ENCODE data around the gene CIB4. TPM values are rescaled to one million over a fixed set of nuclear protein-coding genes. Genes with fewer than 3 reads are reported as not detected.
"Not testable (repeated sequence)": the region's sequence is repeated elsewhere in the genome, so short reads cannot be mapped to it uniquely, and the experiment has no call there.

CIB4 gene
- total RNA-seq, 1 experiment from 2014 or later, result not detected

- H3K4me1 ChIP-seq, result no peaks in the 10 kb centered on the region
- Mint-ChIP-seq H3K36me3 (ENCODE audit: insufficient read depth, unreplicated experiment) (no peaks in the 10 kb centered on the region), H3K27ac (ENCODE audit: unreplicated experiment) (no peak overlapping the region), H3K9me3 (ENCODE audit: unreplicated experiment) (peaks cover 9% of the 10 kb centered on the region), H3K27me3 (ENCODE audit: insufficient read depth, unreplicated experiment) (no peaks in the 10 kb centered on the region), H3K4me3 (ENCODE audit: unreplicated experiment) (no peak overlapping the region), H3K4me1 (ENCODE audit: low read depth, unreplicated experiment) (no peaks in the 10 kb centered on the region)
- H3K9me3 ChIP-seq, result no peaks in the 10 kb centered on the region
- no peak for DNase-seq
- no TSS peak for BruUV-seq (replicated peaks)
- CTCF ChIA-PET, result interaction anchor here (0.6 kb wide), 1 partner anchor 10 kb away, joined by 3 read pairs; no protein-coding TSS in a partner anchor
- no peak for TF ChIP-seq CTCF (IDR thresholded peaks at IDR 0.05; ENCODE audit: insufficient read depth in 1 of 2, low read depth in 1 of 2, low read length in 1 of 2, severe bottlenecking in 1 of 2, unreplicated experiment in 1 of 2)
- no peaks in the 10 kb centered on the region for H3K27me3 ChIP-seq (replicated peaks; ENCODE audit: control insufficient read depth, insufficient read depth, low read length)
- POLR2A ChIA-PET, result interaction anchor here (0.6 kb wide), 1 partner anchor 12 kb away, joined by 3 read pairs; no protein-coding TSS in a partner anchor
- H3K36me3 ChIP-seq (ENCODE audit: control insufficient read depth, insufficient read depth, low read length), result no peaks in the 10 kb centered on the region
- intact Hi-C loops (cut with micrococcal nuclease; ENCODE audit: unreplicated experiment), result no loop called here
- H3K4me3 ChIP-seq (ENCODE audit: low read depth, low read length), result no peak overlapping the region
Measured at GRCh38 chr2:26668856-26669750, 27.9 kb upstream of the CIB4 start.

GRCh38 chr2:26668041-26668440, 26.9 kb upstream of the CIB4 start:
- intact Hi-C loops (cut with micrococcal nuclease; ENCODE audit: unreplicated experiment), result no loop called here
- no peaks in the 10 kb centered on the region for H3K27me3 ChIP-seq (replicated peaks; ENCODE audit: control insufficient read depth, insufficient read depth, low read length)
- ChIA-PET POLR2A (no interaction called here), CTCF (no interaction called here)
- BruUV-seq (replicated peaks), result no TSS peak
- H3K9me3 ChIP-seq, result no peaks in the 10 kb centered on the region
- Mint-ChIP-seq H3K9me3 (ENCODE audit: unreplicated experiment) (peaks cover 9% of the 10 kb centered on the region), H3K4me1 (ENCODE audit: low read depth, unreplicated experiment) (no peaks in the 10 kb centered on the region), H3K4me3 (ENCODE audit: unreplicated experiment) (no peak overlapping the region), H3K27ac (ENCODE audit: unreplicated experiment) (no peak overlapping the region), H3K36me3 (ENCODE audit: insufficient read depth, unreplicated experiment) (no peaks in the 10 kb centered on the region), H3K27me3 (ENCODE audit: insufficient read depth, unreplicated experiment) (no peaks in the 10 kb centered on the region)
- H3K4me3 ChIP-seq (ENCODE audit: low read depth, low read length), result no peak overlapping the region
- H3K36me3 ChIP-seq (ENCODE audit: control insufficient read depth, insufficient read depth, low read length), result no peaks in the 10 kb centered on the region
- H3K4me1 ChIP-seq, result no peaks in the 10 kb centered on the region
- no peak for DNase-seq
- TF ChIP-seq CTCF (IDR thresholded peaks at IDR 0.05; ENCODE audit: insufficient read depth in 1 of 2, low read depth in 1 of 2, low read length in 1 of 2, severe bottlenecking in 1 of 2, unreplicated experiment in 1 of 2), result no peak

GRCh38 chr2:26666671-26667070, 25.5 kb upstream of the CIB4 start:
- H3K4me3 Mint-ChIP-seq (ENCODE audit: unreplicated experiment), result no peak overlapping the region
- POLR2A ChIA-PET, result no interaction called here
- H3K4me1 Mint-ChIP-seq (ENCODE audit: low read depth, unreplicated experiment), result no peaks in the 10 kb centered on the region
- H3K27me3 Mint-ChIP-seq (ENCODE audit: insufficient read depth, unreplicated experiment), result no peaks in the 10 kb centered on the region
- peaks cover 9% of the 10 kb centered on the region for H3K9me3 Mint-ChIP-seq (ENCODE audit: unreplicated experiment)
- no peaks in the 10 kb centered on the region for H3K9me3 ChIP-seq
- H3K4me1 ChIP-seq, result no peaks in the 10 kb centered on the region
- H3K36me3 ChIP-seq (ENCODE audit: control insufficient read depth, insufficient read depth, low read length), result no peaks in the 10 kb centered on the region
- intact Hi-C loops (cut with micrococcal nuclease; ENCODE audit: unreplicated experiment), result no loop called here
- DNase-seq, result no peak
- no peak overlapping the region for H3K4me3 ChIP-seq (ENCODE audit: low read depth, low read length)
- H3K27me3 ChIP-seq (replicated peaks; ENCODE audit: control insufficient read depth, insufficient read depth, low read length), result no peaks in the 10 kb centered on the region
- TF ChIP-seq CTCF (IDR thresholded peaks at IDR 0.05; ENCODE audit: insufficient read depth in 1 of 2, low read depth in 1 of 2, low read length in 1 of 2, severe bottlenecking in 1 of 2, unreplicated experiment in 1 of 2), result no peak
- BruUV-seq (replicated peaks), result no TSS peak
- H3K36me3 Mint-ChIP-seq (ENCODE audit: insufficient read depth, unreplicated experiment), result no peaks in the 10 kb centered on the region
- no peak overlapping the region for H3K27ac Mint-ChIP-seq (ENCODE audit: unreplicated experiment)
- CTCF ChIA-PET, result no interaction called here

GRCh38 chr2:26665296-26665695, 24.1 kb upstream of the CIB4 start:
- H3K27me3 ChIP-seq (replicated peaks; ENCODE audit: control insufficient read depth, insufficient read depth, low read length); H3K9me3 ChIP-seq; H3K4me1 Mint-ChIP-seq (ENCODE audit: low read depth, unreplicated experiment); H3K4me1 ChIP-seq; H3K4me3 Mint-ChIP-seq (ENCODE audit: unreplicated experiment); CTCF ChIA-PET; H3K36me3 ChIP-seq (ENCODE audit: control insufficient read depth, insufficient read depth, low read length); DNase-seq; BruUV-seq (replicated peaks); H3K4me3 ChIP-seq (ENCODE audit: low read depth, low read length); H3K27ac Mint-ChIP-seq (ENCODE audit: unreplicated experiment); intact Hi-C loops (cut with micrococcal nuclease; ENCODE audit: unreplicated experiment); H3K27me3 Mint-ChIP-seq (ENCODE audit: insufficient read depth, unreplicated experiment); H3K36me3 Mint-ChIP-seq (ENCODE audit: insufficient read depth, unreplicated experiment); POLR2A ChIA-PET: not testable (repeated sequence)
- H3K9me3 Mint-ChIP-seq (ENCODE audit: unreplicated experiment), result peaks cover 17% of the 10 kb centered on the region

Measured in Caco-2 (cell line).